ENCODE data around the gene ARMC10. TPM values are rescaled to one million over a fixed set of nuclear protein-coding genes. Genes with fewer than 3 reads are reported as not detected.
A peak's percentile ranks its signal among the peaks of the same experiment; 100 is the strongest.
"Not testable (repeated sequence)": the region's sequence is repeated elsewhere in the genome, so short reads cannot be mapped to it uniquely, and the experiment has no call there.

ARMC10 gene
- total and polyA plus RNA-seq, 12 donors = 15.6 to 57.9 (median 44.0) TPM

DNA sequence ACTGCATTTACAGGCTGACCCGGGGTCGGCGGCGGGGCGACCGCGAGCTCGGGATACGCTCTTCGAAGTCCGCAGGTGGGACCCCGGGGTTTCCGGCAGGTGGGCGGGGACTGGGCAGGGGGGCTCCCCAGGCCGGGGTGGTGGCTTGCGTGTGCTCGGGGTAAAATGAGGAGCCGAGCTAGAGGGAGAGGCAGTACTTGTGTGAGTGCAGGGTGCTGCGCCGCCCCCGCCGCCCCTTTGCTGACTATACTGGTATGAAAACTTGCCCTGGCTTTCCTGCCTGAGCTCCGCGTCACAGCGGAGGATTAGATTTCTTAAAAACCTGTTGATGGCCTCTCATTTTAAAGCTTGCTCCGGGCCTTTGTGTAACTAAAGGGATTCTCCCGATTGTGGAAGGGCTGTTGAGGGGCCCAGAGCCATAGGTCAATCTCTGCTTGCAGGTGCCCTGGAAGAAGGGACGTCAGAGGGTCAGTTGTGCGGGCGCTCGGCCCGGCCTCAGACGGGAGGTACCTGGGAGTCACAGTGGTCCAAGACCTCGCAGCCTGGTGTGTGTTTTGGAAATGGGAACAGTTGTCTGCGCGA lies 488 bp downstream of the ARMC10 start:
- peaks cover 10 to 29% of the 10 kb centered on the region in 2 donors for H3K4me1 ChIP-seq (replicated peaks in 1 of 2)
- no peaks in the 10 kb centered on the region for H3K27me3 ChIP-seq
- peak overlapping the region in 3 of 4 donors; percentile 36 to 97 (median 92) for H3K4me3 ChIP-seq
- no peaks in the 10 kb centered on the region for H3K36me3 ChIP-seq (replicated peaks in 1 of 2)
- 1 to 2% (median 1%) methylated on average over 11 to 36 of the region's 36 CpGs for WGBS, 4 donors
- intact Hi-C loops (cut with DNase I) = no loop called here
- TF ChIP-seq POLR2A (IDR thresholded peaks at IDR 0.05) = no peak
- TF ChIP-seq, protein P1, sequence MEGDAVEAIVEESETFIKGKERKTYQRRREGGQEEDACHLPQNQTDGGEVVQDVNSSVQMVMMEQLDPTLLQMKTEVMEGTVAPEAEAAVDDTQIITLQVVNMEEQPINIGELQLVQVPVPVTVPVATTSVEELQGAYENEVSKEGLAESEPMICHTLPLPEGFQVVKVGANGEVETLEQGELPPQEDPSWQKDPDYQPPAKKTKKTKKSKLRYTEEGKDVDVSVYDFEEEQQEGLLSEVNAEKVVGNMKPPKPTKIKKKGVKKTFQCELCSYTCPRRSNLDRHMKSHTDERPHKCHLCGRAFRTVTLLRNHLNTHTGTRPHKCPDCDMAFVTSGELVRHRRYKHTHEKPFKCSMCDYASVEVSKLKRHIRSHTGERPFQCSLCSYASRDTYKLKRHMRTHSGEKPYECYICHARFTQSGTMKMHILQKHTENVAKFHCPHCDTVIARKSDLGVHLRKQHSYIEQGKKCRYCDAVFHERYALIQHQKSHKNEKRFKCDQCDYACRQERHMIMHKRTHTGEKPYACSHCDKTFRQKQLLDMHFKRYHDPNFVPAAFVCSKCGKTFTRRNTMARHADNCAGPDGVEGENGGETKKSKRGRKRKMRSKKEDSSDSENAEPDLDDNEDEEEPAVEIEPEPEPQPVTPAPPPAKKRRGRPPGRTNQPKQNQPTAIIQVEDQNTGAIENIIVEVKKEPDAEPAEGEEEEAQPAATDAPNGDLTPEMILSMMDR (IDR thresholded peaks at IDR 0.05) = no peak
- DNase-seq = peak; percentile 53 to 80 (median 66)
- peak overlapping the region; percentile 80 to 98 (median 88) for H3K27ac ChIP-seq
- H3K9me3 ChIP-seq (replicated peaks in 1 of 3) = no peaks in the 10 kb centered on the region

DNA sequence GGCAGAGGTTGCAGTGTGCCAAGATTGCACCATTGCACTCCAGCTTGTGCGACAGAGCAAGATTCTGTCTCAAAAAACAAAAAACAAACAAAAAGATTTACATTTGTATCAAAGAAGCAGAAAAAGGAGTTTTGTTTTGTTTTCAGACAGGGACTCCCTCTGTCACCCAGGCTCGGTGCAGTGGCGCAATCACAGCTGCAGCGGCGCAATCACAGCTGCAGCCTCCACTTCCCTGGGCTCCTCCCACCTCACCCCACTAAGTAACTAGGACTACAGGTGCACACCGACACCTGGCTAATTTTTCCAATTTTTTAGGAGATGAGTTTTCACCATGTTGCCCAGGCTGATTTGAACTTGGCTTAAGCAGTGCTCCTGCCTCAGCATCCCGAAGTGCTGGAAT lies 1.8 kb downstream of the ARMC10 start:
- TF ChIP-seq POLR2A (IDR thresholded peaks at IDR 0.05) = no peak
- TF ChIP-seq, protein P1 (IDR thresholded peaks at IDR 0.05) = no peak
- DNase-seq = peak in 1 of 7 donors; percentile 21
- WGBS, 4 donors = 87 to 92% (median 89%) methylated on average over 7 of the region's 7 CpGs
- no peaks in the 10 kb centered on the region for H3K36me3 ChIP-seq (replicated peaks in 1 of 2)
- H3K27me3 ChIP-seq = no peaks in the 10 kb centered on the region
- H3K9me3 ChIP-seq (replicated peaks in 1 of 3) = no peaks in the 10 kb centered on the region
- H3K4me1 ChIP-seq (replicated peaks in 1 of 2) = peaks cover 10 to 29% of the 10 kb centered on the region in 2 donors
- H3K27ac ChIP-seq = no peak overlapping the region
- intact Hi-C loops (cut with DNase I) = no loop called here
- no peak overlapping the region for H3K4me3 ChIP-seq

DNA sequence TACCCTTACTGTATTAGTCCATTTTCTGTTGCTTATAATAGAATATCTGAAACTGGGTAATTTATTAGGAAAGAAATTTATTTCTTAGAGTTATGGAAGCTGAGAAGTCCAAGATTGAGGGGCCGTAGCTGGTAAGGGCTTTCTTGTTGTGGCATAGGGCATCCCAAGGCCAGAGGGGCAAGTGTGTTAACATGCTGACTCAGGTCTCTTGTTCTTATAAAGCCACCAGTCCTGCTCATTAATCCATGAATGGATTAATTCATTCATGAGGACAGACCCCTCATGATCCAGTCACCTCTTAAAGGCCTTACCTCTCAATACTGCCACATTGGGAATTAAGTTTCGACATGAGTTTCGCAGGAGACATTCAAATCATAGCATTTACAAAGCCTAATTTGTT lies 2.4 kb downstream of the ARMC10 start:
- TF ChIP-seq, protein P1 (IDR thresholded peaks at IDR 0.05) = no peak
- no peak for TF ChIP-seq POLR2A (IDR thresholded peaks at IDR 0.05)
- Histone ChIP-seq H3K4me1 (replicated peaks in 1 of 2) (peaks cover 10 to 29% of the 10 kb centered on the region in 2 donors), H3K27ac (no peak overlapping the region), H3K4me3 (no peak overlapping the region), H3K36me3 (replicated peaks in 1 of 2) (no peaks in the 10 kb centered on the region), H3K27me3 (no peaks in the 10 kb centered on the region), H3K9me3 (replicated peaks in 1 of 3) (no peaks in the 10 kb centered on the region)
- intact Hi-C loops (cut with DNase I) = no loop called here
- WGBS, 4 donors = 92 to 96% (median 94%) methylated on average over 3 of the region's 3 CpGs
- no peak for DNase-seq

DNA sequence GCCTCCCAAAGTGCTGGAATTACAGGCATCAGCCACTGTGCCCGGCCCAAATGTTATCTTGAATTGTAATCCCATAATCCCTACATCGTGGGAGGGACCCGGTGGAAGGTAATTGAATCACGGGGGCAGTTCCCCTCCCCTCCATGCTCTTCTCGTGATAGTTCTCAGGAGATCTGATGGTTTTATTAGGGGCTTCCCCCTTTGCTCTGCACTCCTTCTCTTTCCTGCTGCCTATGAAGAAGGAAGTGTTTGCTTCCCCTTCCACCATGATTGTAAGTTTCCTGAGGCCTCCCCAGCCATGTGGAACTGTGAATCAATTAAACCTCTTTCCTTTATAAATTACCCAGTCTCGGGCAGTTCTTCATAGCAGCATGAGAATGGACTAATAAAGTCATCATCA lies 3.3 kb downstream of the ARMC10 start:
- 77 to 90% (median 85%) methylated on average over 6 of the region's 6 CpGs for WGBS, 4 donors
- H3K27ac ChIP-seq; H3K4me3 ChIP-seq; DNase-seq; H3K36me3 ChIP-seq (replicated peaks in 1 of 2); H3K9me3 ChIP-seq (replicated peaks in 1 of 3); H3K27me3 ChIP-seq; intact Hi-C loops (cut with DNase I): not testable (repeated sequence)
- peaks cover 10 to 29% of the 10 kb centered on the region in 2 donors for H3K4me1 ChIP-seq (replicated peaks in 1 of 2)

DNA sequence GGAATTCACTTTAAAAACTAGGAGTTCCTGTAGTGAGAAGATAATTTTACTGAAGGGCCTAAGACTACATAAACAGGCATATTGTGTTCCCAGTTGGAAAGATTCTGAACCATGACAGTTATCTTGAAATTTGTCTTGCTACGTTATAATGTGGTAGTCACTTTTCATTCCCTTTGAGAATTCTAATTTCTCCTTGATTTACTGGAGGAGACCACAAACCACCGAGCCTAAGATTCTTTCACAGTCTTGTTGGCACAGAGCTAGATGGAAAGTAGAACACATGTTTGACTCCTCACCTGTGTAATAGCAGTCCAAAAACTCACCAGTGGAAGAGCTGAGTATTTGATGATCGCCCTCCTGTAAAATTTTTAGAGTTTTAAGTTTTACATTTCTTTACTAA lies 4.9 kb downstream of the ARMC10 start:
- DNase-seq = no peak
- TF ChIP-seq, protein P1 (IDR thresholded peaks at IDR 0.05) = no peak
- no peak for TF ChIP-seq POLR2A (IDR thresholded peaks at IDR 0.05)
- WGBS, 4 donors = 90 to 92% (median 91%) methylated on average over 3 of the region's 3 CpGs
- Histone ChIP-seq H3K36me3 (replicated peaks in 1 of 2) (peaks cover 0 to 11% of the 10 kb centered on the region in 2 donors), H3K27ac (no peak overlapping the region), H3K9me3 (replicated peaks in 1 of 3) (no peaks in the 10 kb centered on the region), H3K4me3 (no peak overlapping the region), H3K27me3 (no peaks in the 10 kb centered on the region), H3K4me1 (replicated peaks in 1 of 2) (peaks cover 4 to 21% of the 10 kb centered on the region in 2 donors)
- intact Hi-C loops (cut with DNase I) = no loop called here

Measured in adrenal gland (tissue), 12 donors.